ENCODE measurements around the gene CR1. TPM values are rescaled to one million over a fixed set of nuclear protein-coding genes. Genes with fewer than 3 reads are reported as not detected.
"Not testable (repeated sequence)": the region's sequence is repeated elsewhere in the genome, so short reads cannot be mapped to it uniquely, and the experiment has no call there.

Gene CR1
- polyA plus RNA-seq, 2 donors: 0.06 to 0.12 TPM

- not testable (repeated sequence) for H3K27ac ChIP-seq (ENCODE audit: low read depth in 2 of 2, low read length in 1 of 2); H3K4me1 ChIP-seq (ENCODE audit: control insufficient read depth in 2 of 2, insufficient read depth in 2 of 2, low read length in 1 of 2); H3K27me3 ChIP-seq (ENCODE audit: control insufficient read depth in 1 of 2, insufficient read depth in 2 of 2, low read length in 2 of 2); H3K36me3 ChIP-seq (ENCODE audit: control insufficient read depth in 2 of 2, insufficient read depth in 2 of 2, low read length in 1 of 2); H3K4me3 ChIP-seq (ENCODE audit: low read depth in 1 of 2, low read length in 2 of 2); H3K9me3 ChIP-seq (ENCODE audit: control insufficient read depth in 2 of 2, insufficient read depth in 1 of 2, low read depth in 1 of 2, low read length in 1 of 2)
- WGBS, 2 donors: 66 to 67% methylated on average over 6 of the region's 6 CpGs
These were observed 184.8 kb downstream of the CR1 start for GRCh38 chr1:207680590-207681388.

DNA sequence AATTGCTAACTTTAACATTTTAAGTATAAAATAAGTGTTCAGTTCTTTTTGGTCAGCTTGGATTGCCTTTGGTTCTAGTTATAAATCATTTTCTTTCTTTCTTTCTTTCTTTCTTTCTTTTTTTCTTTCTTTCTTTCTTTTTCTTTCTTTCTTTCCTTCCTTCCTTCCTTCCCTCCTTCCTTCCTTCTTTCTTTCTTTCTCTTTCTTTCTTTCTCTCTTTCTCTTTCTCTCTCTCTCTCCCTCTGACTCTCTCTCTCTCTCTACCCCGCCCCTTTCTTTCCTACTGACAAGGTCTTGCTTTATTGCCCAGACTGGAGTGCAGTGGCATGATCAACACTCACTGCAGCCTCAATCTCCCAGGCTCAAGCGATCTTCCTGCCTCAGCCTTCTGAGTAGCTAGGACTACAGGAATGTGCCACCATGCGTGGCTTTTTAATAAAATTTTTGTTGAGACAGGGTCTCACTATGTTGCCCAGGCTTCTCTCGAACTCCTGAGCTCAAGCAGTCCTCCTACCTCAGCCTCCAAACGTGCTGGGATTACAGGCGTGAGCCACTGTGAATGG lies 187.0 kb downstream of the CR1 start:
- H3K4me3 ChIP-seq (ENCODE audit: low read depth in 1 of 2, low read length in 2 of 2); H3K4me1 ChIP-seq (ENCODE audit: control insufficient read depth in 2 of 2, insufficient read depth in 2 of 2, low read length in 1 of 2); H3K27ac ChIP-seq (ENCODE audit: low read depth in 2 of 2, low read length in 1 of 2); H3K27me3 ChIP-seq (ENCODE audit: control insufficient read depth in 1 of 2, insufficient read depth in 2 of 2, low read length in 2 of 2); H3K9me3 ChIP-seq (ENCODE audit: control insufficient read depth in 2 of 2, insufficient read depth in 1 of 2, low read depth in 1 of 2, low read length in 1 of 2); H3K36me3 ChIP-seq (ENCODE audit: control insufficient read depth in 2 of 2, insufficient read depth in 2 of 2, low read length in 1 of 2): not testable (repeated sequence)
- 85 to 89% methylated on average over 6 of the region's 6 CpGs for WGBS, 2 donors

DNA sequence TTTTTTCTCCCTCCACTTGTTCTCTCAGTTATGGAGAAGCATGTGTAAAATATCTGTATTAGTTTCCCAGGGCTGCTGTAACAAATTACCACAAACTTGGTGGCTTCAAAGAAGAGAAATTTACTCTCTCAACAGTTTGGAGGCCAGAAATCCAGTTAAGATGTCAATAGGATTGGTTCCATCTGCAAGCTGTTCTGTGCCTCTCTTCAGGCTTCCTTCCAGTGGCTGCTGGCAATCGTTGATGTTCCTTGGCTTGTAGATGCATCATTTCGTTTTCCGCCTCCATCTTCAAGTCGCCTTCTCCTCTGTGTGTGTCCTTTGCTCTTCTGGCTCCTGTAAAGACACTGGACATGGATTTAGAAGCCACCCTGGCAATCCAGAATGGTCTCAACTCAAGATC lies 194.6 kb downstream of the CR1 start:
- H3K4me3 ChIP-seq (ENCODE audit: low read depth in 1 of 2, low read length in 2 of 2); H3K4me1 ChIP-seq (ENCODE audit: control insufficient read depth in 2 of 2, insufficient read depth in 2 of 2, low read length in 1 of 2); H3K27me3 ChIP-seq (ENCODE audit: control insufficient read depth in 1 of 2, insufficient read depth in 2 of 2, low read length in 2 of 2); H3K9me3 ChIP-seq (ENCODE audit: control insufficient read depth in 2 of 2, insufficient read depth in 1 of 2, low read depth in 1 of 2, low read length in 1 of 2); H3K27ac ChIP-seq (ENCODE audit: low read depth in 2 of 2, low read length in 1 of 2); H3K36me3 ChIP-seq (ENCODE audit: control insufficient read depth in 2 of 2, insufficient read depth in 2 of 2, low read length in 1 of 2): not testable (repeated sequence)
- 85 to 92% methylated on average over 4 of the region's 4 CpGs for WGBS, 2 donors

- H3K4me1 ChIP-seq (ENCODE audit: control insufficient read depth in 2 of 2, insufficient read depth in 2 of 2, low read length in 1 of 2): no peaks in the 10 kb centered on the region
- no peak overlapping the region for H3K4me3 ChIP-seq (ENCODE audit: low read depth in 1 of 2, low read length in 2 of 2)
- H3K36me3 ChIP-seq (ENCODE audit: control insufficient read depth in 2 of 2, insufficient read depth in 2 of 2, low read length in 1 of 2): no peaks in the 10 kb centered on the region
- no peaks in the 10 kb centered on the region for H3K9me3 ChIP-seq (ENCODE audit: control insufficient read depth in 2 of 2, insufficient read depth in 1 of 2, low read depth in 1 of 2, low read length in 1 of 2)
- no peak overlapping the region for H3K27ac ChIP-seq (ENCODE audit: low read depth in 2 of 2, low read length in 1 of 2)
- H3K27me3 ChIP-seq (ENCODE audit: control insufficient read depth in 1 of 2, insufficient read depth in 2 of 2, low read length in 2 of 2): no peaks in the 10 kb centered on the region
These were observed 195.1 kb downstream of the CR1 start for GRCh38 chr1:207691010-207691409.

Other genes starting within 250 kb of the CR1 start
- gene CD55, start 174.5 kb upstream of the CR1 start, polyA plus RNA-seq: 100 to 1,000 TPM in 1 of 2 donors, 10 to 100 TPM in 1; 48.6 to 118 TPM
- under 1 TPM; 0.02 to 0.06 TPM for gene CR2, start 41.8 kb upstream of the CR1 start, polyA plus RNA-seq
- gene CR1L, start 149.0 kb downstream of the CR1 start, polyA plus RNA-seq: not detected

Data from esophagus (tissue), 2 donors.